BLaER1 (cell line): ENCODE data around the gene PPM1G.
A peak's percentile ranks its signal among the peaks of the same experiment; 100 is the strongest.

Experiments used
- H3K27ac ChIP-seq: shearing (Covaris generic); formaldehyde crosslinking; 2 replicates; pipeline ENCODE4 v1.8.1; 2022
- H3K27me3 ChIP-seq: shearing (Covaris generic); formaldehyde crosslinking; 2 replicates; pipeline ENCODE4 v1.8.1; 2022
- H3K36me3 ChIP-seq: shearing (Covaris generic); formaldehyde crosslinking; 2 replicates; pipeline ENCODE4 v1.8.1; 2022
- H3K4me1 ChIP-seq: shearing (Covaris generic); formaldehyde crosslinking; 2 replicates; pipeline ENCODE4 v1.8.1; 2022
- H3K4me2 ChIP-seq: shearing (Covaris generic); formaldehyde crosslinking; 2 replicates; pipeline ENCODE4 v1.8.1; 2022
- H3K4me3 ChIP-seq: shearing (Covaris generic); formaldehyde crosslinking; 2 replicates; pipeline ENCODE4 v1.8.1; 2022
- H3K9ac ChIP-seq: shearing (Covaris generic); formaldehyde crosslinking; 2 replicates; pipeline ENCODE4 v1.8.1; 2022
- H3K9me3 ChIP-seq: shearing (Covaris generic); formaldehyde crosslinking; 2 replicates; pipeline ENCODE4 v1.8.1; 2022
- H4K20me1 ChIP-seq: shearing (Covaris generic); formaldehyde crosslinking; 2 replicates; pipeline ENCODE4 v1.8.1; 2022
- Cebpa-rat ChIP-seq: shearing (Covaris generic); IDR thresholded peaks from 2 replicates; pipeline ENCODE4 v1.8.1; 2022

The PPM1G gene, protein sequence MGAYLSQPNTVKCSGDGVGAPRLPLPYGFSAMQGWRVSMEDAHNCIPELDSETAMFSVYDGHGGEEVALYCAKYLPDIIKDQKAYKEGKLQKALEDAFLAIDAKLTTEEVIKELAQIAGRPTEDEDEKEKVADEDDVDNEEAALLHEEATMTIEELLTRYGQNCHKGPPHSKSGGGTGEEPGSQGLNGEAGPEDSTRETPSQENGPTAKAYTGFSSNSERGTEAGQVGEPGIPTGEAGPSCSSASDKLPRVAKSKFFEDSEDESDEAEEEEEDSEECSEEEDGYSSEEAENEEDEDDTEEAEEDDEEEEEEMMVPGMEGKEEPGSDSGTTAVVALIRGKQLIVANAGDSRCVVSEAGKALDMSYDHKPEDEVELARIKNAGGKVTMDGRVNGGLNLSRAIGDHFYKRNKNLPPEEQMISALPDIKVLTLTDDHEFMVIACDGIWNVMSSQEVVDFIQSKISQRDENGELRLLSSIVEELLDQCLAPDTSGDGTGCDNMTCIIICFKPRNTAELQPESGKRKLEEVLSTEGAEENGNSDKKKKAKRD

GRCh38 chr2:27409321-27410073 is at the start of gene PPM1G:
Gene PPM1G (minus strand): TSS chr2:27409591. CDS start chr2:27409422, 169 bp downstream.
- Histone ChIP-seq H4K20me1 (peaks cover 48% of the 10 kb centered on the region), H3K4me1 (peaks cover 30% of the 10 kb centered on the region)
- TF ChIP-seq Cebpa-rat: no peak

GRCh38 chr2:27453968-27454367 is 44.6 kb upstream of the PPM1G start:
- H3K4me3 ChIP-seq: no peak overlapping the region
- H3K27me3 ChIP-seq: no peaks in the 10 kb centered on the region
- H3K4me1 ChIP-seq: peaks cover 6% of the 10 kb centered on the region; the same call in 1 of the 2 replicates
- no peak overlapping the region for H3K4me2 ChIP-seq
- no peak overlapping the region for H3K27ac ChIP-seq
- no peaks in the 10 kb centered on the region for H4K20me1 ChIP-seq
- TF ChIP-seq Cebpa-rat: no peak
- no peaks in the 10 kb centered on the region for H3K9me3 ChIP-seq
- H3K36me3 ChIP-seq: peaks cover 89% of the 10 kb centered on the region
- no peak overlapping the region for H3K9ac ChIP-seq

More at GRCh38 chr2:27409321-27410073, at the start of gene PPM1G:
- peaks cover 32% of the 10 kb centered on the region for H3K36me3 ChIP-seq
- peak within 1 kb of the TSS; percentile 94 for H3K4me2 ChIP-seq
- peak within 1 kb of the TSS; percentile 93 for H3K9ac ChIP-seq
- H3K9me3 ChIP-seq: no peaks in the 10 kb centered on the region; the same call in 1 of the 2 replicates
- peak within 1 kb of the TSS; percentile 92 for H3K27ac ChIP-seq
- H3K4me3 ChIP-seq: peak within 1 kb of the TSS; percentile 95
- no peaks in the 10 kb centered on the region for H3K27me3 ChIP-seq

DNA sequence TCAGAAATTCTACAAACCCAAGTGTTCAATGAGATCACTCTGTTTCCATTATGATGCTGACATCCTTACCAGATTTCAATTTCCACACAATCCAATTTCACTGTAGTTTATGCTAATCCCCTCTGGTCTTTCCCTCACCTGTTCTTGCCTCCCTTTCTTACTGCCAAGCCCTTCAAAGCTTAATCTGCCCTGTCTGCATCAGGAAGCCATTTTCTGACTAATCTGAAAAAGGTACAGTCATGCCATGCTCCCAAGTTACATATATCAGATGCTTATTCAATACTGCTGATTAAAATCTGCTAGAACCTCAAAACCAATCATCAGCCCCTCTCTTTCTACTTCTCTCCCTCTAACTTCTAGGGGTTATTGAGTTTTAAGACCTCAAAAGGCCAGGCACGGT is 41.7 kb upstream of the PPM1G start:
- Histone ChIP-seq H3K4me3 (no peak overlapping the region), H3K36me3 (peaks cover 85% of the 10 kb centered on the region), H3K9ac (no peak overlapping the region), H4K20me1 (no peaks in the 10 kb centered on the region), H3K9me3 (no peaks in the 10 kb centered on the region), H3K4me1 (peaks cover 2% of the 10 kb centered on the region; the same call in 1 of the 2 replicates), H3K27ac (no peak overlapping the region), H3K4me2 (no peak overlapping the region), H3K27me3 (no peaks in the 10 kb centered on the region)
- no peak for TF ChIP-seq Cebpa-rat

DNA sequence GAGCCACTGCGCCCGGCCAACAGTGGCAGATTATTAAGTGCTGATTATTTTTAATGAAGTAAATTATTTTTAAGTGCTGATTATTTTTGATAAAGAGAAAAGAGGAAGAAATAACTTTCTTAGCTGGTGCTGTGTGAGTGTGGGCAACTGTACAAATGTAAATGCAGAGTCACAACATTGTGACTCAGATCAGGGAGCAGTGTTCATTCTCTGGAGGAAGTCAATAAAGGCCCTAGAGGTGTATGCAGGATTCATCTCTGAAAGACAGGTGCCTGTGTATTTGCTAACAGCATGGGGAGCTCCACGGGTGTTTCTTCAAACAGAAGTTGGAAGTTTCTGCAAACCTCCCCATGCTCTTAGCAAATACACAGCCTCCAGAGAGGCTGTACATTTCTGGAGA is 39.0 kb upstream of the PPM1G start:
- H3K27me3 ChIP-seq: no peaks in the 10 kb centered on the region
- no peaks in the 10 kb centered on the region for H3K9me3 ChIP-seq
- no peaks in the 10 kb centered on the region for H4K20me1 ChIP-seq
- H3K4me2 ChIP-seq: no peak overlapping the region
- no peak overlapping the region for H3K4me3 ChIP-seq
- no peak overlapping the region for H3K9ac ChIP-seq
- peaks cover 92% of the 10 kb centered on the region for H3K36me3 ChIP-seq
- no peak for TF ChIP-seq Cebpa-rat
- H3K27ac ChIP-seq: no peak overlapping the region
- H3K4me1 ChIP-seq: no peaks in the 10 kb centered on the region

DNA sequence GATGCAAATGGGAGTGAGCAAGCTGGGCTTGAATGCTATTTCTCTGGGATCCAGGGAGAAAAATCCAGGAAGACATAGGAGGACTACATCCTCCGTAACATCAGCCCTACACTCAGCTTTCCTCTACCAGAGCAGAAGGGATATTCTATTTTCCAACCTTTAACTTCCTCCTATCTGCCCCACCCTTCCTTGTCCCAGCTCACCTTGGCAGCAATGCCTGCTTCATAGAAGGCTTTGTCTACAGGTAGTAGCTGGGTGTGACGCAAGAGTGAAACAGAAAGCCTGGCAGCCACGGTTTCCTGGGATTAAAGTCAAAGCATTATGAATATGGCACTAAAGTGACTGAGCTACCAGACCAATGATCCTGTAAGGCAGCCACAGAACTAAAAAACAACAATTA is 36.7 kb upstream of the PPM1G start:
- Histone ChIP-seq H3K36me3 (peaks cover 94% of the 10 kb centered on the region), H3K27me3 (no peaks in the 10 kb centered on the region), H3K27ac (no peak overlapping the region), H3K4me2 (no peak overlapping the region), H3K9me3 (no peaks in the 10 kb centered on the region), H3K4me1 (peaks cover 9% of the 10 kb centered on the region), H3K4me3 (no peak overlapping the region), H3K9ac (no peak overlapping the region), H4K20me1 (peaks cover 9% of the 10 kb centered on the region)
- no peak for TF ChIP-seq Cebpa-rat

GRCh38 chr2:27445615-27446014 is 36.2 kb upstream of the PPM1G start:
- no peak overlapping the region for H3K4me3 ChIP-seq
- no peak overlapping the region for H3K27ac ChIP-seq
- peaks cover 95% of the 10 kb centered on the region for H3K36me3 ChIP-seq
- H3K27me3 ChIP-seq: no peaks in the 10 kb centered on the region
- H3K4me1 ChIP-seq: peaks cover 9% of the 10 kb centered on the region
- TF ChIP-seq Cebpa-rat: no peak
- H3K9me3 ChIP-seq: no peaks in the 10 kb centered on the region
- no peak overlapping the region for H3K4me2 ChIP-seq
- H4K20me1 ChIP-seq: peaks cover 14% of the 10 kb centered on the region
- H3K9ac ChIP-seq: no peak overlapping the region

DNA sequence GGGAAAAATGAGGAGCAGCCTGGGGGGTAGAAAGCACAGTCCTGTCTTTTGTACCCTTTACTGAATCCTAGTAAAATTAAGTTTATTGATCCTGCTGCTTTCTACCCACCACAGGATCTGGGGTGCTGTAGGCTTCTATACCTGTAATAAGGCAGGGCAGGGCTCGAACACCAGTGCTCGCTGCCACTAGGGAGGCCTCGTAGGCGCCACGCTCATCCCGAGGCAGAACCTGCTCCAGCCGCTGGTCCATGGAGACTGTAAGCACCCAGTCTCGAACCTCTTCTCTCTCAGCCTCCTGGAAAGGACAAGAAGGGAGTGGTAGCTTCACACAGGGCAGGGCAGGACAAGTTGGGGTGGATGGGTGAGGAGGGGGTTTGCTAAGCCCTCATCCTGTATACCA is 35.8 kb upstream of the PPM1G start:
- TF ChIP-seq Cebpa-rat: no peak

DNA sequence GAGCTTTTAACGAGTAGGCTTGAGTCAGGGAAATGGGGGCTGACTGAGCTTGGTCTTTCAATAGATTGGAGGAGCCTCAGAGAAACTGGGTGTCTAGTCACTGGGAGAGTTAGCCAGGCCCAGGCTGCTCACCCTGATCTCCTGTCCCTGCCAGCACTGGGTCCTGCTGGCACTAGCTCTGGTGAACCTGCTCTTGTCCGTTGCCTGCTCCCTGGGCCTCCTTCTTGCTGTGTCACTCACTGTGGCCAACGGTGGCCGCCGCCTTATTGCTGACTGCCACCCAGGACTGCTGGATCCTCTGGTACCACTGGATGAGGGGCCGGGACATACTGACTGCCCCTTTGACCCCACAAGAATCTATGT is 33.5 kb upstream of the PPM1G start:
- Histone ChIP-seq H3K27ac (no peak overlapping the region), H3K4me3 (no peak overlapping the region), H3K9me3 (no peaks in the 10 kb centered on the region), H3K36me3 (peaks cover 95% of the 10 kb centered on the region), H3K9ac (no peak overlapping the region), H3K4me2 (no peak overlapping the region), H4K20me1 (peaks cover 27% of the 10 kb centered on the region), H3K27me3 (no peaks in the 10 kb centered on the region), H3K4me1 (peaks cover 9% of the 10 kb centered on the region)
- TF ChIP-seq Cebpa-rat: no peak

More for the DNA sequence above, 35.8 kb upstream of the PPM1G start:
- peaks cover 9% of the 10 kb centered on the region for H3K4me1 ChIP-seq
- H3K36me3 ChIP-seq: peaks cover 95% of the 10 kb centered on the region
- H3K27me3 ChIP-seq: no peaks in the 10 kb centered on the region
- H4K20me1 ChIP-seq: peaks cover 17% of the 10 kb centered on the region
- H3K9ac ChIP-seq: no peak overlapping the region
- no peak overlapping the region for H3K4me2 ChIP-seq
- H3K9me3 ChIP-seq: no peaks in the 10 kb centered on the region
- no peak overlapping the region for H3K27ac ChIP-seq
- H3K4me3 ChIP-seq: no peak overlapping the region

DNA sequence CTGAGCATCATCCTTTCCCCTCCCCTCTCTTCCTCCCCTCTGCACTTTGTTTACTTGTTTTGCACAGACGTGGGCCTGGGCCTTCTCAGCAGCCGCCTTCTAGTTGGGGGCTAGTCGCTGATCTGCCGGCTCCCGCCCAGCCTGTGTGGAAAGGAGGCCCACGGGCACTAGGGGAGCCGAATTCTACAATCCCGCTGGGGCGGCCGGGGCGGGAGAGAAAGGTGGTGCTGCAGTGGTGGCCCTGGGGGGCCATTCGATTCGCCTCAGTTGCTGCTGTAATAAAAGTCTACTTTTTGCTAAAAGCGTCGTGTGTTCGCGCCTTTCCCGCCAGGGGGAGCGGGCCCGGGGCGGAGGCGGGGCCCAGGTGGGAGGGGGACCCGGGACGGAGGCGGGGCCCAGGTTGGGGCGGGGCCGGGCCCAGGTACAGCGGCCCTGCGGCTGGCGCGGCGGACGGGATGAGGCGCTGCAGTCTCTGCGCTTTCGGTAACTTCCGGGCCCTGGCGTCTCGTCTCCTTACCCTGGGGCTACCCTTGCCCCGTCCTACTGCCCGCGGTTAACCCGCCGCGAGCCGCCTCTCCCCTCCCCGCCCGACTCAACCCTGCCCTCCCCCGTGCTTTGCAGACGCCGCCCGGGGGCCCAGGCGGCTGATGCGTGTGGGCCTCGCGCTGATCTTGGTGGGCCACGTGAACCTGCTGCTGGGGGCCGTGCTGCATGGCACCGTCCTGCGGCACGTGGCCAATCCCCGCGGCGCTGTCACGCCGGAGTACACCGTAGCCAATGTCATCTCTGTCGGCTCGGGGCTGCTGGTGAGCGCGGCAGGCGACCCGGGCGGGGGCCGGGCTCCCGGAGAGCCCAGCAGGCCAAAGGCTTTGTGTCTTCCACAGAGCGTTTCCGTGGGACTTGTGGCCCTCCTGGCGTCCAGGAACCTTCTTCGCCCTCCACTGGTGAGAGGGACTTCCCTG is 32.8 kb upstream of the PPM1G start, which contains the start of gene KRTCAP3:
Gene KRTCAP3, plus strand, starts transcription at position 424 of the 962 bp plus-strand sequence. Its CDS starts 32 bp downstream, at position 456.
- no peak for TF ChIP-seq Cebpa-rat
- peaks cover 9% of the 10 kb centered on the region for H3K4me1 ChIP-seq
- no peaks in the 10 kb centered on the region for H3K27me3 ChIP-seq
- H3K4me2 ChIP-seq: no peak within 1 kb of the TSS
- no peak within 1 kb of the TSS for H3K9ac ChIP-seq
- no peaks in the 10 kb centered on the region for H3K9me3 ChIP-seq
- peaks cover 27% of the 10 kb centered on the region for H4K20me1 ChIP-seq
- H3K4me3 ChIP-seq: no peak within 1 kb of the TSS
- peaks cover 95% of the 10 kb centered on the region for H3K36me3 ChIP-seq
- H3K27ac ChIP-seq: no peak within 1 kb of the TSS
